ENCODE data around the gene ADCK2.
"Not testable (repeated sequence)": the region's sequence is repeated elsewhere in the genome, so short reads cannot be mapped to it uniquely, and the experiment has no call there.

Gene ADCK2

DNA sequence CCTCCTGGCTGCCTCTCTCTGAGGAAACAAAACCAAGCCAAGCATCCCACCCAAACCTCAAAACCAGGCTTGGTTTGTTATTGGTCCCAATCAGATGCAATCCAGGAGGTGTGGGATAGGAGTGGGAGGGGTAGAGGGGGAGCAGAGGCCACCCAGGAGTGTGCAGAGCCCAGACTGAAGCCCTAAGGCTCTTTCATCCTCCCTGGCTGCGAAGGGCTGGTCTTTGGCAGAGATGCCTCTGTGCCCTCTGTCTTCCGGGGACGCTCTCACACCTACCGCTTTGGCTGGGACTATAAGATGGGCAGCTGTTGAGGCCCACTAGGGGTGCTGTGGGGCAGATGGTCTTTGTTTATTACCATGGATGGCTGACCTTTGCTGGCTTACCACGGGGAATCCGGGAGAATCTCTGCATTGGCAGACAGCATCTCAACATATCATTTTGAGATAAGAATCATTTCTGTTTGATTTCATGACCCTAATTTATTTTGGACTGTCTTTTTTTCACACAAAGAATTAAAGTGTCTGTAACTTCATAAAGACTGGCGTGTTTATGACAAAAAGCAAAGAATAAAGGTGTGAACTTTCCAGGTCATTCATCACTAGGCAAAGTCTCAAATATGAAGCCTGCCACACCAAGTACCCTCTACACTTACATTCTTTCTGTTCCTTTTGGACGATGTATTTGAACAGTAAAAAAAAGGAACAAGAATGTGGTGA lies 25.7 kb upstream of the ADCK2 start:
- peak; percentile 45 for DNase-seq

DNA sequence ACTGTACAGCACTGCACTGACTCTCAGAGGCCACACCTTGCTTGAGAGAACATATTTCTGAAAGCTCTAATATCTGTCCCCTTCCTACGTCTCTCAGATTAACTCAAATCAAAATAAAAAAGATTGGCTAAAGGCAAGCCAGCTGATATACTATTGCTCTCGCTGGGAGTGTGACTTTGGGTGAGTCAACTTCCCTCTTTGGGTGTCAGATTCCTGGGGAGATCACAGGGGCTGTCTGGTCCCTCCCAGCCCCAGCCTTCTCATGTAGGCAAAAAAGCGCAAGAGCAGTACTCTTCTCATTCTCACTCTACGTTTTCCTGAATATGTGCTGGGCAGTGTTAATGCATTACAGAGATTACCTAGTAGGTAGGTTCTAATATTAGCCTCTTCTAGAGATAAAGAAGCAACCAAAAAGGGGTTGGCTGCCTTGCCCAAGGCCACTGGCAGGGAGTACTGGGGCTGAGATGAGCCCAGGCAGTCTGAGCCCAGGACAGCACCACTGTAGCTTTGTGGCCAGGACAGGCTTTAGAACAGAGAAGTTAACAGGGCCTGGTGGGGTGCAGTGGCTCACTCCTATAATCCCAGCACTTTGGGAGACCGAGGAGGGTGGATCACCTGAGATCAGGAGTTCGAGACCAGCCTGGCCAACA lies 23.1 kb upstream of the ADCK2 start:
- no peak for DNase-seq

DNA sequence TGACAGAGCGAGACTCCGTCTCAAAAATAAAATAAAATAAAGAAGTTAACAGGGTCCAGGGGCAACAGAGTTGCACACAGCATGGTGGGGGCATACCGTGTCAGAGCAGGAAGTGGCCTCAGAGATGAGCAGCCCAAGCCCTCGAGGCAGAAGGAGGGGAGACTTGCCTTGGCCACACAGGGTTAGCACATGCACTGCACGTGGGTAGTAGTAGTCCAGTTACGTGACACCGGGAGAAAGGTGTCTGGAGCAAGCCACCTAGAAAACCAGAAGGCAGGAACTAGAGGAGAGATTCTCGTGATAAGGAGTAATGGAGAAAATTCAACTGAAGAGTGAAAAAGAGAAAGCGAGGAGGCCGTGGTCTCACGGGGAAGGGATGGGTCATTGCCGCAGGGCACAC lies 22.4 kb upstream of the ADCK2 start:
- no peak for DNase-seq

DNA sequence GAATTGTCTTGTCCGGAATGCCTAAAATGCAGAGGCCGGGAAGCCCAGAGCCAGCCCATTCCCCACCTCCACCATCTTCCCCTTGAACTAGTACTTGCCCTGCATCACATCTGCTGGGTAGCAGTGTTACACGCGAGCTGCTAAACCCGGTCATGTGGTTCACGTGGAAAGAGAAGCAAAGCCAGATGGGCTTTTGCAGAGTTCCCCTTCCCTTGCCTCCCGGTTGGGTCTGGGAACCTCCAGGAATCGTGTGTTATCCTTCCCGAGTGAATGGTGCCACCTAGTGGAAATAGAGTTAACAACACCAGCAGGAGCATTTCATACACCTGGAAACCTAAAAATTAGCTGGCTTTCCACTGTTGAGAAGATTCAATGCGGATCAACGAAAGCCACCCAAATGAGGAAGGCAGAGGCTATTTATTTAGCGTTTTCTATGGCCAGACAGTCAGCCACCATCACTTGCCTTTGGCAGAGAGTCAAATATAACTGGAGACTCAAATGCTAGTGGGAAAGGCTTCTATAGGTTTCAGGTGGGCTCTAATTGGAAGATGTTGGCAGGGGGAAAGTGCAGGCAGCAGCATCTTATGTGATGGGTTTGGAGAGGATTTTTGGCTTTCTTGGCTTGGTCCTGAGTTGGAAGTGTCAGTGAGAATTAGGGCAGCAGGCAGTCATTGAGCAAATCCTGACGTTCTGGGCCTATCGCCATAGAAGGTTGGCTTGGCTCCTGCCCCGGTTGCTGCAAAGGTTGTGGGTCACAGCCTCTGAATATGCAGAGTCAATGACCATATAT lies 19.2 kb upstream of the ADCK2 start:
- peak; percentile 58 for DNase-seq

DNA sequence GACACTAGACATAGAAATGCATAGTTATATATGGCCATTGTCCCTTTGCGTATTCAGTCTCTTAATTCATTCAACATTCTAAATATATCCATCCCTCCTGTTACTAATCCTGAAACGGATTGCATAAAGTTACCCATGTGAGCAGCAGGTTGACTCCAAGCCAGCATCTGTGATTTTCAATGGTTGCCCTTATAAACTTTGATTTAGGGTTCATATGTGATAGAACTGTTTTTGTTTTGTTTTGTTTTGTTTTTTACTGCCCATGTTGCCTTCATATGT lies 18.7 kb upstream of the ADCK2 start:
- DNase-seq = no peak

DNA sequence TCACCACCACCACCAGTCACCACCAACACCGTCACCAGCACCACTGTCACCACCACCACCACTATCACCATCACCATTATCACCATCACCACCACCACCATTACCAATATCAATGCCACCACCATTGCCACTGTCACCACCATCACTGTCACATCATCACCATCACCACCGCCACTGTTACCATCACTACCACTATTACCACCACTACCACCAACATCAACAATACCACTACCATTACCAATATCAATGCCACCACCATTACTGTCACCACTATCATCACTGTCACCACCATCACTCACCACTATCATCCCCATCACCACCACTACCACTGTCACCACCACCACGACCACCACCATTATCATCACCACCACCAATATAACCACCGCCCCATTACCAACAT lies 18.1 kb upstream of the ADCK2 start:
- no peak for DNase-seq

DNA sequence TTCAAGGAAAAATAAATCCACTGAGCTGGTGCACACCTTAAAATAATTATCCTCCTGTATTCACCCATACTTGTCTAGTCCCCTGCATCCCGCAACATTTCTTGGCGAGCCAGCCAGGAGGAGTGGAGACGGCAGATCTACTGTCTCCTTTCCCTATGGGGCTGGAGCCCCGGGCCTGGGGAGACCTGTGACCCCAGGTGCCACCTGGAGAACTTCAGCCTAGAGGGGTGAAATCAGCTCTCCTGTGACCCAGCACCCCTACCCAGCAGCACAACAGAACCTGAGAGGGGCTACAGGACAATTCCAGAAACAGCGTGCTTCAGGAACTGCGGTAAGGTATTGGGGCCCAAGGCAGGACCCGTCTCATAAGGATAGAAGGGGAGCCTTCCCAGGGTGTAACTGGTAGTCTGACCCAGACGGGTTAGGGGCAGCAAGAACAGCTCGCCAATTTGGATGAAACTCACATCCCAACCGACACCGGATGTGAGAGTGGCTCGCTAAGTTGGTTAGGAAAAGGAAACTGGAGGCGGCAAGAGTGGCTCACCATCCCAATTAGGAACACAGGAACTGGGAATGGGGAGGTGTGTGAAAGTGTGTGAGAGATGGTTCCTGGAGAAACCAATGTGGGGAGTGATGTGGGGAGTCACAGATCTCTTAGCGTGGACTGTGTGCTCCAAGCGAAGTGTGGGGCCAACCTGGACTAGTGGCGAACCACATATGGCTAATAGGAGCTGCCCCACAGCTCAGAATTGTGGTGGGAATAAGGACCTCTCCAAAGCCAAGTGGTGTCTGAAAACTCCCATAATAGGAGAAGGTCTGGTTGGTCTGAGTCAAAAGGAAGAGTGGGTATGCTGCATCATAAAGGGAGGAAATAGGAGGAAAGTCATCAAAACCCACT lies 17.0 kb upstream of the ADCK2 start:
- no peak for DNase-seq

DNA sequence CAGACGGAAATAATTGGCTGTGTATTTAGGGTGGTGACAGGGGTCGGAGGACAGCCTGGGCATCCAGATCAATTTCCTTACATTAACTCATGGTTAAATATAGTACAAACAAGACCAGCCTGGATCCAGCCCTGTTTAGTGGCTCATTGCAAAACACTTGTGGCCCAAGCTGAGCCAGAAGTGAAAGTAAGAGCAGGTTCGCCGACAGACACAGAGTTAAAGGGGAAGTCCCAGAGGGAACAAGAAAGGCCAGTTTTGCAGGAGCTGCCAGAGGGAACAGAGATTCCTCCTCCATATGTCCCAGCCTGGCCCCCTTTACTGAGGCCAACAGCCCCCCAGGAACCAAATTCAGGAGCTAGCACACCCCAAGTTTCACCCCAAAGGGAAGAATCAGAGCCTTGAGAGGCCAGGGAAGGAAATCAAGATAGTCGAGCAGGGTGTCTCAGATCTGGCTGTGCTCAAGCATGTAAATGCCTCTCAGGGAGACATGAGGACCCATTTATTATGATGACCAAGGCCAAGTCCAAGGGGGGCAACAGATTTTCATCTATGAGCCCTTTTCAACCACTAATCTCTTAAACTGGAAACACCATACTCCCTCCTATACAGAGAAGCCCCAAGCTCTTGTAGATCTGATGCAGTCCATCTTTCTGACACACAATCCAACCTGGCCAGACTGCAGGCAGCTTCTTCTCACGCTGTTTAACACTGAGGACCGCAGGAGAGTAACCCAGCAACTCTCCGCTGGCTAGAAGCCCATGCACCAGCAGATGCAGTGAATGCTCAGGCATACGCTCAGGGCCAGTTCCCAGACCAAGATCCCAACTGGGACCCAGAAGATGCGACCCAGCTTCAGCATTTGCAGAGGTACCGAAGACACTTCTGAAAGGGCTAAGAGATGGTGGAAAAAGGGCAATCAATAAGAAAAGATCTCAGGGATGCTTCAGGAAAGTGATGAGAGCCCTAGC lies 15.9 kb upstream of the ADCK2 start:
- DNase-seq = peak; percentile 37

DNA sequence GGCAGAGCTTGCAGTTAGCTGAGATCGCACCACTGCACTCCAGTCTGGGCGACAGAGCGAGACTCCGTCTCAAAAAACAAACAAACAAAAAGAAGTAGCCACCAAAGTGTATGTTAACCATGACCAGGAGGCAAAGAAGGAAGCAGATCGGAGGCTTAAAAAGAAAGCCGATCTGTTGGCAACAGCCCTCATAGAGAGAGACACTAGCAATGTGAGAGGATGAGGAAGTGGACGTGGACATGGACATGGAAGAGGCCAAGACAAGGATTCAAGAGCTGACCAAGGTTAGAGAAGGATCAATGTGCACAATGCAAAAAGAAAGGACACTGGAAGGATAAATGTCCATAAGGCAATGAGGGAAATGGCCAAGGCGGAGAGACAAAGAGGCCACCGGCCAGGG lies 14.9 kb upstream of the ADCK2 start:
- DNase-seq = no peak

DNA sequence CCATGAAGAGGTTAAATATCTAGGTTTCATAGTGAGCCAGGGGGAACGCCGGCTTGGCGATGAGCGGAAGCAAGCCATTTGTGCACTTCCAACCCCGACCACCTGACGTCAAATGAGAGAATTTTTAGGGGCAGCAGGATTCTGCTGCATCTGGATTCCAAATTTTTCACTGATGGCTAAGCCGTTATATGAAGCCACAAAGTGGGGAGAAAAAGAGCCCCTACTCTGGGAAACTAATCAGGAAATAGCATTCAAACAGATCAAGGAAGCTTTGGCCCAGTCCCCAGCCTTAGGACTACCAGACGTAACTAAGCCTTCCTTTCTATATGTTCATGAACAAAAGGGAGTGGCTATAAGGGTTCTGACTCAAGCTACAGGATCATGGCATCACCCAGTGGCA lies 12.9 kb upstream of the ADCK2 start:
- DNase-seq = no peak

DNA sequence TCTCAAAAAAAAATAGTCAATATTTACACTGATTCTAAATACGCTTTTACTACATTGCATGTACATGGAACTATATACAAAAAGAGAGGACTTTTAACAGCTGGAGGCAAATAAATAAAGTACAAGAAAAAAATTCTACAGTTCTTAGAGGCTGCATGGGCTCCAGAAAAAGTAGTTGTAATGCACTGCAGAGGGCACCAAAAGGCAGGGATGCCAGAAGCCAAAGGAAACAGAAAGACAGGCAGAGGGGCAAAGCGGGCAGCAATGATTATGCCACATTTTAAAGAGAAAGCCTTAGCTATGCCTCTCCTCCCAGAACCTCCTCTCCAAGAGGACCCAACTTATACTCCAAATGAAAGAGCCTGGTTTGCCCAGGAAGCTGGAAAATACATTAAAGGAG lies 11.6 kb upstream of the ADCK2 start:
- DNase-seq = no peak

DNA sequence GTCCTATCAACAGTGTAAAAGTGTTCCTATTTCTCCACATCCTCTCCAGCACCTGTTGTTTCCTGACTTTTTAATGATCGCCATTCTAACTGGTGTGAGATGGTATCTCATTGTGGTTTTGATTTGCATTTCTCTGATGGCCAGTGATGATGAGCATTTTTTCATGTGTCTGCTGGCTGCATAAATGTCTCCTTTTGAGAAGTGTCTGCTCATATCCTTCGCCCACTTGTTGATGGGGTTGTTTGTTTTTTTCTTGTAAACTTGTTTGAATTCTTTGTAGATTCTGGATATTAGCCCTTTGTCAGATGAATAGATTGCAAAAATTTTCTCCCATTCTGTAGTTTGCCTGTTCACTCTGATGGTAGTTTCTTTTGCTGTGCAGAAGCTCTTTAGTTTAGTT lies 9.8 kb upstream of the ADCK2 start:
- DNase-seq = not testable (repeated sequence)

DNA sequence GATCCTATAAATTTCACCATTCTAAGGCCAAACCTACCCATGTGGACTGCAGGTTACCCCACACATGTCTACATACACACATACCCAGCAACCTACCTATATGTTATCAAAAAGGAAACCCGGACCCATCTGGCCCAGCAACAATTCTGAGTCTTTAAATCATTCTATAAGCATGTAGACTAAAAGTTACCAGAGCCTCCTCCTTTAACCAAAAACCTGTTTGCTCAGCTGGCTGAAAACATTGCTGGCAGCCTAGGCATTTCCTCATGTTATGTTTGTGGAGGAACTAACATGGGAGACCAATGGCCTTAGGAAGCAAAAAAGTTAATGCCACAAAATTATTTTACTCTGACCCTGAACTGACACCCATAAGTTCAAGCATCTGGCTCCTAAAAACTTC lies 5.3 kb upstream of the ADCK2 start:
- DNase-seq = no peak

DNA sequence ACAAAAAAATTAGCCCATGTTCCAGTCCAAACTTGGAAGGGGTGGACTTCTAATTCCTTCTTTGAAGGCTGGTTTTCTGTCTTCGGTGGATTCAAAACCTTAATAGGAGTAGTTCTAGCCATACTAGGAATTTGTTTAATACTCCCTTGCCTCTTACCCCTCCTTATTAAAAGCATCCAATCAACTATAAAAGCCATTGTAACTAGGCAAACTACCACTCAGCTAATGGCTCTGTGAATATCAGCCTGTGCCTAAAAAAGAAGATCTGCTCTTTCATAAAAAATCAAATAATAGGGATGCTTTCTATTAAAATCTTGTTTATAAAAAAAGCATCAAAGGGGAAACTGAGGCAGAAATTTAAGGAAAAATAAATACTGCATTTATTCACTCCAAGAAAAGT lies 4.1 kb upstream of the ADCK2 start:
- no peak for DNase-seq

DNA sequence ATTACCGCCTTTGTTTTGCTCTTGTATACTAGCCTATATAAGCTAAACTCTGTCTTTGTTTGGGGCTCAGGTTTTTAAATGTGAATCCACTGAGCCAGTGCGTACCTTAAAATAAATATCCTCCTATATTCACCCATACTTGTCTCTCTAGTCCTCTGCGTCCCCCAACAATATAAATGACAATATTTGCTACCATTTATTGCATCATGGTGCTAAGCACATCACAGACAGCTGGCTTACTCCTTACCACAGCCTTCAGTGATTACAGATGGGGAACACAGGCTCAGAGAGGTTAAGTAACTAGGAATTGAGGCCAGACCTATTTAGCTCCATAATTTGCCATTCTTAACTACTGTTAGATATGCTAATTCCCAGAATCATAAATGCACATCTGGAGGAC lies 3.4 kb upstream of the ADCK2 start:
- DNase-seq = no peak

DNA sequence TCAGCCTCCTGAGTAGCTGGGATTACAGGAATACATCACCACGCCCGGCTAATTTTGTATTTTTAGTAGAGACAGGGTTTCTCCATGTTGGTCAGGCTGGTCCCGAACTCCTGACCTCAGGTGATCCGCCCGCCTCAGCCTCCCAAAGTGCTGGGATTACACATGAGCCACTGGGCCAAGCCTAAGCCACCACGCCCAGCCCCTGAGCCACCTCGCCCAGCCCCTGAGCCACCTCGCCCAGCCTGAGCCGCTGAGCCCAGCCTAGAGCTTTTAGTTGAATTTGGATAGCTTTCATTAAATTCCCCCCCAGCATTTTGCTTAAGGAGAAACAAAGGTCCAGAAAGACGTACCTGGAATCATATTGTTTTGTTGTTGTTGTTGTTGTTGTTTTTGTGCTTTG lies 2.9 kb upstream of the ADCK2 start:
- not testable (repeated sequence) for DNase-seq

DNA sequence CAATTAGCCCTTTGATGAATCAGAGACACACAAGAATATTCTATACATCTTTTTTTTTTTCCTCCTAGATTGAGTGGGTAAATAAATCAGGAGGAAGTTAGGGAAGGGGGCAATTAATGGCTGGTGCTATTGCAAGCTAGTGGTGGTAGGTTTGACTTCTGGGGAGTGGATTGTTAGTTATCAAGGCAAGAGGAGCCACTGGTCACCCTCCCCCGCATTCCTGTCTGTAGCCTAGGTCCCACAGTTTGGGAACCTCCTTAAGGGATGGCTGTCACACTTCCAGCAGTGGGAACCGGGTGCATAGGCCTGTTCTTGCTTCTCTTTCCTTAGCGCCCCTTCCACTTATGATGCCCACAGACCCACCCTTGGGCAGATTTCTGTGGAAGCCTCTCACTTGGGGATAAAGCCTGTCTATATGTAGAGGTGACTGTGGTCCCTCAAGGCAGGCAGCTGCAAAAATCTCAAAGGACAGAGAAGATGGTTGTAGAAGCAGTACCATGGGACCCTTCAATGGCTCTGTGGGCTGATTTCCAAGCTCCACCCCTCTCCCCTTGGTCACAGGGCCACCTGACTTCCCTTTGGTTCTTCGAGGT lies 2.3 kb upstream of the ADCK2 start:
- no peak for DNase-seq

DNA sequence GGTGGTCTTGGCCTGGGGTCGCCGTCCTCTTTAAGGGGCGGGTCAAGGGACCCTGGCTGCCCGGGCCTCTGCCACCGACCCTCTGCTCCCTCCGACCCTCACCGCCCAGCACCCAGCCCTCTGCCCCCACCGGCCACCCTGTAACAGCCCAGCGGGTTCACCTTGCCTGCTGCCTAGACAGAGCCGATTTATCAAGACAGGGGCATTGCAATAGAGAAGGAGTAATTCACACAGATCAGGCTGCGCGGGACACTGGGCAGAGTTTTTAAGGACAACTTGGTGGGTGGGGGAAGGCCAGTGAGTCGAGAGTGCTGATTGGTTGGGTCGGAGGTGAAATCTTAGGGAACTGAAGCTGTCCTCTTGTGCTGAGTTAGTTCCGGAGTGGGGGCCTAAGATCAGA lies 779 bp upstream of the ADCK2 start:
- no peak for DNase-seq

DNA sequence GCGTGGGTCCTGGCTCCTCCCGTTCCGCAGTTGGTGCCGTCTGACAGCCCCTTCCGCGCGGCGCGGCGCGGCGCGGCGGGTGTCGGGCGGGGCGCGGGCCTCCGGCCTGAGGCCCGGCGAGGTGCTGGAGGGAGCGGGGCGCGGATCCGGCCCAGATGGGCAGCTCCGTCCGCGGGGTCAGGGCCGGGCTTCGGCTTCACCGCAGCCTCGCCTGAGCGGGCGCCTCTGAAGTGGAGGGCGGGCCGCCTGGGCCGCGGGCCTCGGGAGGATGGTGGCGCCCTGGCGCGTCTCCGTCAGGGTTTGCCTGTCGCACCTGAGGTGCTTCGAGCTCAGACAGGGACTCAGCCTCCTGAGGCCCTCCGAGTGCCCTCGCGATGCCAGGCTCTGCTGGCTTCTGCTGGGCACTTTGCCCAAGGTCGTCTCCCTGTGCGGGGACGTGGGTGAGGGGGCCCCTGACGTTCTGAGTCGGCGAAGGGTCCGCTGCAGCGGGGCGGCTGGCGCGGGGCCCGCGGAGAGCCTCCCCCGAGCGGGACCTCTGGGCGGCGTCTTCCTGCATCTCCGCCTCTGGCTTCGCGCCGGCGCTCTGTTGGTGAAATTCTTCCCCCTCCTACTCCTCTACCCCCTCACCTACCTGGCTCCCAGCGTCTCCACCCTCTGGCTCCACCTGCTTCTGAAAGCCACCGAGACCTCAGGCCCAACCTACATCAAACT lies 473 bp downstream of the ADCK2 start:
- peak; percentile 60 for DNase-seq

DNA sequence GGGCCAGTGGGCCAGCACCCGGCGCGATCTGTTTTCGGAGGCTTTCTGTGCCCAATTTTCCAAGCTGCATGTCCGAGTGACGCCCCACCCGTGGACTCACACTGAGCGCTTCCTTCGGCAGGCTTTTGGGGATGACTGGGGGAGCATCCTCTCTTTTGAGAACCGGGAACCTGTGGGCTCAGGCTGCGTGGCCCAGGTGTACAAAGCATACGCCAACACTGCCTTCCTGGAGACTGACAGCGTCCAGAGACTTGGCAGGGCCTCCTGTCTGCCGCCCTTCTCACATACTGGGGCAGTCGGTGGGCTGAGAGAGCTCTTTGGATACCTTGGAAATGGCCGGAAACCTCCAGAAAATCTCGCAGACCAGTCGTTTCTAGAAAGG lies 1.0 kb downstream of the ADCK2 start:
- no peak for DNase-seq

DNA sequence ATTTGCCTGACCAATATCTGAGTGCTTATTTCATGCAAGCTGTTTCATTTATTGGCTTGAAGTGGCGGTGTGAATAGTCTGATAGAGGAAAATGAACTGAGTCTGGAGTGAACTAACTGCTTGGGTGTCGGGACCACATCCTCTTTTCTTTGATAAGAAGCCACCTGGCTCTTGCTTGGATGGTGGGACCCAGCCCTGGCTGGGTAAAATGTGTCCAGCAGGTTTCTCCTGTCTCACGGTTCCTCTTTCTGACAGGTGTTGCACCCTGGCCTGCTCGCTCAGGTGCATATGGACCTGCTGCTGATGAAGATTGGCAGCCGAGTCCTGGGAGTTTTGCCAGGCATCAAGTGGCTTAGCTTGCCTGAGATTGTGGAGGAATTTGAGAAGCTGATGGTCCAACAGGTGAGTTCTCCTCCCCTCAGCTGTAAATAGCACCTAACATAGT lies 1.6 kb downstream of the ADCK2 start:
- no peak for DNase-seq

Measured in CD4-positive, alpha-beta T cell treated with Interleukin-21 for 1 hour (primary cell).